ENCODE data around the gene SESN1. TPM values are rescaled to one million over a fixed set of nuclear protein-coding genes. Genes with fewer than 3 reads are reported as not detected.

SESN1 gene
- polyA plus RNA-seq, 2 of the 4 experiments (the other 2 are of a cell fraction) = 7.9 to 13.9 TPM

GRCh38 chr6:109095036-109095834, 589 bp upstream of the SESN1 start, which contains the start of gene CEP57L1:
Gene CEP57L1, plus strand, starts transcription at chr6:109095507. Its CDS starts 49,715 bp downstream, at chr6:109145222.
- ChIA-PET CTCF (interaction anchor here (0.9 kb wide), 1 partner anchor 288 kb away, joined by 4 read pairs; no protein-coding TSS in a partner anchor), POLR2A (interaction anchor here (0.5 to 2.3 kb wide), 12 partner anchors 9 to 1757 kb away, joined by 3 to 17 read pairs (median 6); partner anchors contain the start of genes ARMC2, CD164, CDK19 and FOXO3)
- TF ChIP-seq CBX8 (IDR thresholded peaks at IDR 0.05) = no peak
- TF ChIP-seq RARB (CRISPR knock-in tag; IDR thresholded peaks at IDR 0.05) = no peak
- peak; percentile 19 for TF ChIP-seq MAFK (IDR thresholded peaks at IDR 0.05; ENCODE audit: partially characterized antibody)
- no peak for TF ChIP-seq NFE2L2 (conservative IDR thresholded peaks at IDR 0.05; ENCODE audit: low read length)
- TF ChIP-seq ZFP36 (IDR thresholded peaks at IDR 0.05; ENCODE audit: borderline replicate concordance, partially characterized antibody) = no peak
- no peak for TF ChIP-seq NPAS2 (CRISPR knock-in tag; IDR thresholded peaks at IDR 0.05; ENCODE audit: borderline replicate concordance)
- TF ChIP-seq ZNF302 (CRISPR knock-in tag; IDR thresholded peaks at IDR 0.05) = no peak
- 0 out of 2 replicates have a peak, but pooled peaks have one; percentile 39 for TF ChIP-seq POLR2A (IDR thresholded peaks at IDR 0.05; ENCODE audit: low read length)
- TF ChIP-seq ZC3H11A (IDR thresholded peaks at IDR 0.05) = no peak
- no peak for TF ChIP-seq EHF (CRISPR knock-in tag; IDR thresholded peaks at IDR 0.05)
- TF ChIP-seq HEYL (CRISPR knock-in tag; IDR thresholded peaks at IDR 0.05) = no peak
- TF ChIP-seq, protein P1, sequence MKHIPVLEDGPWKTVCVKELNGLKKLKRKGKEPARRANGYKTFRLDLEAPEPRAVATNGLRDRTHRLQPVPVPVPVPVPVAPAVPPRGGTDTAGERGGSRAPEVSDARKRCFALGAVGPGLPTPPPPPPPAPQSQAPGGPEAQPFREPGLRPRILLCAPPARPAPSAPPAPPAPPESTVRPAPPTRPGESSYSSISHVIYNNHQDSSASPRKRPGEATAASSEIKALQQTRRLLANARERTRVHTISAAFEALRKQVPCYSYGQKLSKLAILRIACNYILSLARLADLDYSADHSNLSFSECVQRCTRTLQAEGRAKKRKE (CRISPR knock-in tag; IDR thresholded peaks at IDR 0.05; ENCODE audit: low read depth) = no peak
- no peak for TF ChIP-seq HDAC2 (IDR thresholded peaks at IDR 0.05)
- no peak for TF ChIP-seq HES2 (IDR thresholded peaks at IDR 0.05)
- TF ChIP-seq, protein P2, sequence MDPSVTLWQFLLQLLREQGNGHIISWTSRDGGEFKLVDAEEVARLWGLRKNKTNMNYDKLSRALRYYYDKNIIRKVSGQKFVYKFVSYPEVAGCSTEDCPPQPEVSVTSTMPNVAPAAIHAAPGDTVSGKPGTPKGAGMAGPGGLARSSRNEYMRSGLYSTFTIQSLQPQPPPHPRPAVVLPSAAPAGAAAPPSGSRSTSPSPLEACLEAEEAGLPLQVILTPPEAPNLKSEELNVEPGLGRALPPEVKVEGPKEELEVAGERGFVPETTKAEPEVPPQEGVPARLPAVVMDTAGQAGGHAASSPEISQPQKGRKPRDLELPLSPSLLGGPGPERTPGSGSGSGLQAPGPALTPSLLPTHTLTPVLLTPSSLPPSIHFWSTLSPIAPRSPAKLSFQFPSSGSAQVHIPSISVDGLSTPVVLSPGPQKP (IDR thresholded peaks at IDR 0.05; ENCODE audit: low read depth, low read length) = no peak
- no peak for TF ChIP-seq TFCP2L1 (CRISPR knock-in tag; IDR thresholded peaks at IDR 0.05)
- TF ChIP-seq JUN (IDR thresholded peaks at IDR 0.05) = 0 out of 5 replicates have a peak, but pooled peaks of 1 of the 2 experiments have one; percentile 9
- TF ChIP-seq USF2 (IDR thresholded peaks at IDR 0.05) = no peak
- TF ChIP-seq, protein P3, sequence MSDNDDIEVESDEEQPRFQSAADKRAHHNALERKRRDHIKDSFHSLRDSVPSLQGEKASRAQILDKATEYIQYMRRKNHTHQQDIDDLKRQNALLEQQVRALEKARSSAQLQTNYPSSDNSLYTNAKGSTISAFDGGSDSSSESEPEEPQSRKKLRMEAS (IDR thresholded peaks at IDR 0.05) = peak; percentile 48
- no peak for TF ChIP-seq GATA3 (IDR thresholded peaks at IDR 0.05; ENCODE audit: borderline replicate concordance)
- TF ChIP-seq FOXS1 (CRISPR knock-in tag; IDR thresholded peaks at IDR 0.05) = no peak
- peak; percentile 82 to 83 for ATAC-seq
- no peak for FAIRE-seq
- Histone ChIP-seq H3K4me1 (peaks cover 22% of the 10 kb centered on the region), H3K9me3 (no peaks in the 10 kb centered on the region), H3K27ac (peak within 1 kb of the TSS; percentile 88 to 89), H3K4me2 (peak within 1 kb of the TSS; percentile 95), H3K4me3 (peak within 1 kb of the TSS; percentile 71)
- WGBS (ENCODE audit: missing lambda C conversion rate) = 1% methylated on average over 31 of the region's 49 CpGs
- DNase-seq (ENCODE audit: low read depth in 1 of 2, low spot score in 1 of 2) = peak; percentile 69 to 95

DNA sequence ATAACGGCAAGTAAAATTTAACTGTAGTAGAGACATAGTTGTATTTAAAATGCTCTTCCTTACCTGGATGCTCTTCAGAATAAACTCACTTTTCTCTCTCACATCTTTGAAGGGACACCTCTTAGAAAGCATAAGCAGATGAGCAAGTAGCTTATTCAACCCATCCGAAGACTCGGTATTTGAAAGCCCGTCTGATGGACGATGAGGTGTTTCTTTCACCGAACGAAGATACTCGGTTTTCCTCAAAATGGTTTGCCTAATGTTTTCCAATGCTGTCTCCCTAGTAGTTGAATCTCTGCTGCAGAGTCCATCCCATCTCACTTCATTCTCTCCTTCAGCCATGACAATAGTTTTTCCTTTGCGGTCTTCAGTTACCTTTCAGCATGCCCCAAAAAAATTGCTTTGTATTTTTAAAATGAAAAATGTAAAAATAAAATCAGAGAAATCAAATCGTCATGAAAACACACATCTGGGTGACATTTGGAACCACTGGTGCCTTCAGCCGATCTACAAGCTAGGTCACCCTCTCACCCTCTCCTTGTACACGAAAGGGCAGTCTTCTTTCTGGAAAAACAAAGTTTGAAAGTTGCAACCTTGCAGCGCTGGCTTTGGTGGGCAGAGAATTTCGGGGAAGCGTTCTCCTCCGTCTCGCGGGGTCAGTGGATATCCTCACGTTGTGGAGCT, 772 bp downstream of the SESN1 start:
- Histone ChIP-seq H3K9me3 (no peaks in the 10 kb centered on the region), H3K4me3 (peak overlapping the region; percentile 71), H3K4me1 (peaks cover 22% of the 10 kb centered on the region), H3K4me2 (peak overlapping the region; percentile 95), H3K27ac (peak overlapping the region; percentile 88 to 89; a peak in 5 of 6 replicates)
- FAIRE-seq = no peak
- ATAC-seq = no peak
- ChIA-PET CTCF (interaction anchor here (1.2 to 1.3 kb wide), 2 partner anchors 21 to 94 kb away, joined by 3 to 4 read pairs; no protein-coding TSS in a partner anchor), POLR2A (interaction anchor here (0.6 to 2.3 kb wide), 14 partner anchors 9 to 535 kb away, joined by 3 to 17 read pairs (median 6); partner anchors contain the start of genes ARMC2, CD164, FOXO3 and PPIL6)
- peak in 1 of 2 experiments; percentile 1 for DNase-seq (ENCODE audit: low read depth in 1 of 2, low spot score in 1 of 2)
- 2% methylated on average over 19 of the region's 19 CpGs for WGBS (ENCODE audit: missing lambda C conversion rate)
- TF ChIP-seq ZFP36 (IDR thresholded peaks at IDR 0.05; ENCODE audit: borderline replicate concordance, partially characterized antibody) (no peak), GATA3 (IDR thresholded peaks at IDR 0.05; ENCODE audit: borderline replicate concordance) (no peak), PBX3 (IDR thresholded peaks at IDR 0.05) (no peak), HOXB13 (CRISPR knock-in tag; IDR thresholded peaks at IDR 0.05; ENCODE audit: low read depth) (no peak), FOSB (CRISPR knock-in tag; IDR thresholded peaks at IDR 0.05) (no peak), MAFK (IDR thresholded peaks at IDR 0.05; ENCODE audit: partially characterized antibody) (no peak), RCOR1 (IDR thresholded peaks at IDR 0.05; ENCODE audit: low read depth, low read length) (no peak), KDM5A (IDR thresholded peaks at IDR 0.05) (no peak), HEYL (CRISPR knock-in tag; IDR thresholded peaks at IDR 0.05) (no peak), HDAC2 (IDR thresholded peaks at IDR 0.05) (no peak), ZSCAN20 (CRISPR knock-in tag; IDR thresholded peaks at IDR 0.05) (no peak), HOXB5 (CRISPR knock-in tag; IDR thresholded peaks at IDR 0.05) (no peak), MAZ (IDR thresholded peaks at IDR 0.05; ENCODE audit: borderline replicate concordance, low read depth, low read length) (no peak)
- TF ChIP-seq, protein P1 (CRISPR knock-in tag; IDR thresholded peaks at IDR 0.05; ENCODE audit: low read depth) = no peak
